CD1c-positive myeloid dendritic cell (primary cell): ENCODE data around the gene POU3F1.

Experiments used
- DNase-seq: peaks from one replicate; pipeline ENCODE4 v3.0.0-alpha.2; 2016; ENCODE audit errors: extremely low spot score

Gene POU3F1

DNA sequence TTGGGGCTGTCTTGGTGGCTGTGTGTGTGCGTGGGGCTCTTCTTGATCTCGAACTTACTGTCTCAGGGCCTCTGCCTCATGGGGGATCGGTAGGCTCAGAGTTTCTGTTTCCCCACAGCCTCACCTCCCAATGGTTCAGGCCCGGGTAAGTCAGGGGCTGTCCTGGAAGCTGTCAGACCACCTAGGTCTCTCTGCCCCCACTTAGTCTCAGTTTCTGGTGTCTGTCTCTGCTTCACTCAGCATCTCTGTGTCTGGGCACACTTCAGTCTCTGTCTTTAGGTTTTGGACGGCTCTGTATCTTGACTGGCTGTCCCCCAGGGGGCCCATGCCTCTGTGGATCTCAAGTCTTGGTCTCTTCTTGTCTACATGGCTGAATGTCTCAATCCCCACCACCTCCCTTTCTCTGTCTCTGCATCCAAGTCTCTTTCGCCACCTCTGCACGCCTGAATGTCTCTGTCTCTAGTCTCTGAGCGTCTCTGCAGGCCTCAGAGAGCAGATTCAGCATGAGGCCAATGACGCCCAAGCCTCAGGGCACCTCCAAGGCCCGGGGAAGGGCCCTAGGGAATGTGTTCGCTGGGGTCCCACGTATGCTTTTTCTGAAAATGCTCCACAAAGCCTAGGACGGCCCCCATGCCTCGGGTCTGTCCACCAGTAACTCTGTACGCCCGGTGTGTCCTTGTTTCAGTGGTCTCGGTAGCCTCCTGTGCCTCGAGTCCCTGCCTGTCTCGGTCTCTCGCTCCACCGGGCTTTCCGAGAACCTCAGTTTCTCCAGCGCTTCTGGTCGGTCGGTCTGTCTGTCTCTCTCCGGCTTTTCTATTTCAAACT lies 42.1 kb downstream of the POU3F1 start:
- DNase-seq = no peak

DNA sequence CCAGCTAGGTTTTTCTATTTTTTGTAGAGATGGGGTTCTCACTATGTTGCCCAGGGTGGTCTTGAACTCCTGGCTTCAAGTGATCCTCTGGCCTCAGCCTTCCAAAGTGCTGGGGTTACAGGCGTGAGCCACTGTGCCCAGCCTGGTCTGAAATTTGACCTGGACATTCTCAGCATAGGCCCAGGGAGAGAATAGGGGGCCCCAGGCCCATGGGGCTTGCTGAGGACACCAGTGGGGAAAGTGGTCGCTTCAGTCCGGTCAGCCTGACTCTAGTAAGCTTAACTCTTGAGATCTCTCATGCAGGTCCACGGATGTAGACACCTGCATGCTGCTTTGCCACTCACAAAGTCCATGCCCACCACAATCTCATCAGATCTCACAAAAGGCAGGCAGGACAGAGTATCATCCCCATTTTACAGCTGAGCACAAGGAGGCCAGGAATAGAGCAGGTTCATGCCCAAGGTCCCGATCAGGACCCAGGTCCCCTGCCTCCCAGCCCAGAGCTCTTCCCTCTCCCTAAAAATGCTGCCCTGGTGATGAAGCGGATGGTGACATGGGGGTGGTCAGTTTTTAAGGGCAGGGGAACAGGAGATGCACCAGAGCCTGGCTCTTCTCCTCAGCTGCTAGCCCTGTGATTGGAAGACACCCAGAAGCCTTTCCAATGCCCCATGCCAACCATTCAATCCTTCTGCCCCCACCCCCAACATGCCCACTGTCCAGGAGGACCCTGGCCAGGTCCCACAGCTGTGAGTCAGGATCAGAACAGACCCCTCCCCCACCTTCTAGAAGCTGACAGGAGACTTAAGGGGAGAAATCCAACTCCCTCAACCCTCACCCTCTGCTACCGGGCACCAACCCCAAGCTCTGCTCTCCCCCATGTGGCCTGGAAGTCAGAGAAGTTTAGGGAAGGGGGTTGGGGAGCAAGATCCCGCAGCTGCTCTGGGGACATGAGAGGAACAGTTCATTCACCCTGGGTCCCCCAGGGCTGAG lies 43.0 kb downstream of the POU3F1 start:
- peak; percentile 10 for DNase-seq

- DNase-seq = peak; percentile 56
These were observed 45.8 kb downstream of the POU3F1 start for GRCh38 chr1:38000529-38001455.

DNA sequence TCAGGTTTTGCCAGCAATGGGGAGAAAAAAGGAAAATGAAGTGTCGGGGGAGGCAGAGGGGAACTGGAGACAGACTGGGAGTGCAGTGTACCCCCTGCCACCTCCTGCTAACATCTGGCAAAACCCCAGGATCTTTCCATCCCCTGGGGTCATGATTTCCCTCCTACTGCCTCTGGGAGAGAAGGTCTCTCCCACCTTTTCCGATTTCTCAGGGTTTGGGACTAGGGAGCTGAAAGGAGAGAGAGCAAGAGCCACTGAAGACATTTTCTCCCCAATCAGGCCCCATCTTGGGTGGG lies 46.4 kb downstream of the POU3F1 start:
- DNase-seq = no peak

- DNase-seq = peak; percentile 73
These were observed 47.0 kb downstream of the POU3F1 start for GRCh38 chr1:37999430-38000232.

- DNase-seq = no peak
These were observed 47.6 kb downstream of the POU3F1 start for GRCh38 chr1:37998913-37999429.

- no peak for DNase-seq
These were observed 48.3 kb downstream of the POU3F1 start for GRCh38 chr1:37998089-37998808.

GRCh38 chr1:37997256-37998088 lies 49.1 kb downstream of the POU3F1 start:
- no peak for DNase-seq

DNA sequence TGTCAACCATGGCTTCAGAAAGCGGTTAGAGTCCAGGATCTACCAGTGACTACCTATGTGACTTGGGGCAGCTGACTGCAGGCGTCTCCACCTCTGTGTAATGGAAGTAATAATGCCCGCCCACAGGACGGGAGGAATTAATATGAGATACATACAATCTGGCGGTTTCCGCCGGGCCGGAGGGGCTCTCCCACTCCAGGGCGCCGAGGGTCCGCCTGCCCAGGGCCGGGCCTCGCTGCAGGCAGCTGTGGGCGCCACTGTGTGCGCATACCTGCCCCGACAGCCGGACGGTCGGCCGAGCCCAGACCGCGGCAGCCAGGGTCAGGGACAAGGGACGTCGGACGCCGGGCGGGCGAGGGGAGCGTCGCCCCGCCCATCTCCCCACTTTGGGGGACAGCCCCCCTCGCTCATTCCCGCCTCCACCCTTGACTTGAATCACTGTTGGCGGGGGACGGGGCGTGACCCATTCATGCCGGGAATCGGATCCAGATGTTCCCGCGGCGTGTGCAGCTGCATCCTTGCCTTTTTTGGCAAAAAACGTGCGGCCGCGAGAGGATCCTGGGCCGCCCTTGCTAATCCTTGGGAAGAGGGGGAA lies 50.7 kb downstream of the POU3F1 start:
- peak; percentile 39 for DNase-seq

GRCh38 chr1:37994886-37995566 lies 51.6 kb downstream of the POU3F1 start:
- peak; percentile 73 for DNase-seq
